ENCODE results near the gene SMYD3.

DNA sequence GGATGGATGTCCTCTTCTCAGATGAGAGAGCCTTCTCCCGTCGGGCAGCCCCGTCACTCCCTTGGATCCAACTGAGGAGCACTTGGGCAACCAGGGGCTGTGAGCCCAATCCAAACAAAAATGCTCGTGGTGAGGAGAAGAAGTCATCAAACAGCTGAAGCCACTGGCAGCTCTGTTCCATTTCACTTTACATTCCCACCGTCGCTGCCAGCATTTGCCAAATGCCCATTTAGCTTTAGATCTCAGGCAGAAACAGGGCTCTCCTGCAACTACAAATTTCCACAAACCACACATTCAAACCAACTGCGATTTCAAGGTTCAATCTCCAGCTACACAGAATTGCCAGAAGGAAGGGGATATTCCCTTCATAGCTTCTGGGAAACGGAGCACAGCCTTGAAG lies 634.6 kb downstream of the SMYD3 start:
- TF ChIP-seq POLR2AphosphoS5 (IDR thresholded peaks at IDR 0.05; ENCODE audit: insufficient read depth, low read depth, low read length) = no peak
- TF ChIP-seq, protein P1, sequence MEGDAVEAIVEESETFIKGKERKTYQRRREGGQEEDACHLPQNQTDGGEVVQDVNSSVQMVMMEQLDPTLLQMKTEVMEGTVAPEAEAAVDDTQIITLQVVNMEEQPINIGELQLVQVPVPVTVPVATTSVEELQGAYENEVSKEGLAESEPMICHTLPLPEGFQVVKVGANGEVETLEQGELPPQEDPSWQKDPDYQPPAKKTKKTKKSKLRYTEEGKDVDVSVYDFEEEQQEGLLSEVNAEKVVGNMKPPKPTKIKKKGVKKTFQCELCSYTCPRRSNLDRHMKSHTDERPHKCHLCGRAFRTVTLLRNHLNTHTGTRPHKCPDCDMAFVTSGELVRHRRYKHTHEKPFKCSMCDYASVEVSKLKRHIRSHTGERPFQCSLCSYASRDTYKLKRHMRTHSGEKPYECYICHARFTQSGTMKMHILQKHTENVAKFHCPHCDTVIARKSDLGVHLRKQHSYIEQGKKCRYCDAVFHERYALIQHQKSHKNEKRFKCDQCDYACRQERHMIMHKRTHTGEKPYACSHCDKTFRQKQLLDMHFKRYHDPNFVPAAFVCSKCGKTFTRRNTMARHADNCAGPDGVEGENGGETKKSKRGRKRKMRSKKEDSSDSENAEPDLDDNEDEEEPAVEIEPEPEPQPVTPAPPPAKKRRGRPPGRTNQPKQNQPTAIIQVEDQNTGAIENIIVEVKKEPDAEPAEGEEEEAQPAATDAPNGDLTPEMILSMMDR (IDR thresholded peaks at IDR 0.05; ENCODE audit: extremely low read depth in 1 of 2, insufficient read depth in 1 of 2, low read depth in 1 of 2, low read length in 2 of 2) = no peak
- TF ChIP-seq POLR2A (IDR thresholded peaks at IDR 0.05; ENCODE audit: low read depth, low read length) = no peak
